HepG2 (cell line): ENCODE data around the gene VEZT. TPM values are rescaled to one million over a fixed set of nuclear protein-coding genes. Genes with fewer than 3 reads are reported as not detected.
A peak's percentile ranks its signal among the peaks of the same experiment; 100 is the strongest.

ENCODE experiments used
- ATF1 ChIP-seq: IDR thresholded peaks from 2 replicates; pipeline ENCODE4 v1.6.1; 2016; ENCODE audit warnings: mild to moderate bottlenecking, control low read depth
- CREB1 ChIP-seq, 2 experiments: fragments of 450-650 bp in 1 of 2; IDR thresholded peaks; 2 replicates each; pipeline ENCODE4 v1.6.1; 2016 to 2017; ENCODE audit warnings: control low read depth in 1 of 2, mild to moderate bottlenecking in 1 of 2, missing compliant biosample characterization in 1 of 2, missing genetic modification characterization in 1 of 2
- FOSL1 ChIP-seq: sonication (generic); formaldehyde crosslinking; IDR thresholded peaks from 2 replicates; pipeline ENCODE4 v1.9.0; 2021; ENCODE audit warnings: missing genetic modification reagents, borderline replicate concordance
- HMG20B ChIP-seq: conservative IDR thresholded peaks from 2 replicates; pipeline ENCODE4 v1.6.1; 2016; ENCODE audit warnings: missing genetic modification reagents, missing compliant biosample characterization
- IRF2 ChIP-seq: IDR thresholded peaks from 2 replicates; pipeline ENCODE4 v1.6.1; 2018; ENCODE audit warnings: missing genetic modification reagents, missing compliant biosample characterization
- KLF9 ChIP-seq: IDR thresholded peaks from 2 replicates; pipeline ENCODE4 v1.6.1; 2016; ENCODE audit warnings: low read depth
- NR2F1 ChIP-seq, 2 experiments: fragments of 450-650 bp in 1 of 2; formaldehyde crosslinking in 1 of 2; IDR thresholded peaks; 2 replicates each; pipeline versions ENCODE4 v1.5.0 to v1.6.1; 2016 to 2020; ENCODE audit warnings: mild to moderate bottlenecking in 1 of 2, missing compliant biosample characterization in 1 of 2, missing genetic modification reagents in 1 of 2, moderate library complexity in 1 of 2
- NR2F2 ChIP-seq: IDR thresholded peaks from 2 replicates; pipeline ENCODE4 v1.6.1; 2012; ENCODE audit warnings: low read depth, inconsistent platforms, borderline replicate concordance
- SP5 ChIP-seq: IDR thresholded peaks from 2 replicates; pipeline ENCODE4 v1.6.1; 2016; ENCODE audit warnings: low read depth, borderline replicate concordance
- TEAD3 ChIP-seq: optimal IDR thresholded peaks from 2 replicates; pipeline ENCODE3; 2016; ENCODE audit warnings: borderline replicate concordance
- ZNF556 ChIP-seq: sonication (generic); formaldehyde crosslinking; IDR thresholded peaks from 2 replicates; pipeline ENCODE4 v1.4.0; 2020; ENCODE audit warnings: mild to moderate bottlenecking, missing genetic modification reagents, borderline replicate concordance
- ZNF737 ChIP-seq: sonication (generic); formaldehyde crosslinking; IDR thresholded peaks from 2 replicates; pipeline ENCODE4 v1.5.0; 2020; ENCODE audit warnings: missing genetic modification reagents, mild to moderate bottlenecking, borderline replicate concordance
- ZNF878 ChIP-seq: sonication (generic); formaldehyde crosslinking; IDR thresholded peaks from 2 replicates; pipeline ENCODE4 v1.8.1; 2023; ENCODE audit warnings: mild to moderate bottlenecking, missing genetic modification reagents, moderate library complexity
- polyA plus RNA-seq, 8 experiments: library from polyadenylated mRNA; depleted of rRNA in 3 of 8; stranded (reverse) in 7 of 8; unstranded in 1 of 8; fragments of >200 nt; fragmentation: Illumina TruSeq in 4 of 8; extraction: Trizol in 4 of 8; gene quantifications; 2 replicates each; pipeline versions ENCODE4 v1.2.1 to v1.2.3, GENCODE V29; 2011 to 2016; ENCODE audit warnings: low read depth in 4 of 8, missing spikeins in 1 of 8, mixed read lengths in 1 of 8; ENCODE audit not compliant: insufficient read depth in 1 of 8
- total RNA-seq, 5 experiments: library from RNA; depleted of rRNA; stranded (reverse); fragments of >200 nt; fragmentation: Illumina TruSeq; extraction: Trizol; gene quantifications; 2 replicates each; pipeline ENCODE4 v1.2.3, GENCODE V29; 2016; ENCODE audit warnings: low read depth in 1 of 5
- TF ChIP-seq, protein P1 (sequence below): sonication (generic); formaldehyde crosslinking; IDR thresholded peaks from 2 replicates; pipeline ENCODE4 v1.4.0; 2020; ENCODE audit warnings: missing genetic modification reagents
- TF ChIP-seq, protein P2 (sequence below): sonication (generic); formaldehyde crosslinking; IDR thresholded peaks from 2 replicates; pipeline ENCODE4 v1.5.1; 2020; ENCODE audit warnings: missing genetic modification reagents, mild to moderate bottlenecking, borderline replicate concordance
- TF ChIP-seq, protein P3 (sequence below): sonication (generic); formaldehyde crosslinking; IDR thresholded peaks from 2 replicates; pipeline ENCODE4 v1.5.1; 2020; ENCODE audit warnings: mild to moderate bottlenecking, missing genetic modification reagents, borderline replicate concordance

VEZT gene
- total and polyA plus RNA-seq, 2 of the 13 experiments (the other 11 are each of a cell fraction or from before 2014, with no cell fraction given): 35.5 to 51.6 TPM

DNA sequence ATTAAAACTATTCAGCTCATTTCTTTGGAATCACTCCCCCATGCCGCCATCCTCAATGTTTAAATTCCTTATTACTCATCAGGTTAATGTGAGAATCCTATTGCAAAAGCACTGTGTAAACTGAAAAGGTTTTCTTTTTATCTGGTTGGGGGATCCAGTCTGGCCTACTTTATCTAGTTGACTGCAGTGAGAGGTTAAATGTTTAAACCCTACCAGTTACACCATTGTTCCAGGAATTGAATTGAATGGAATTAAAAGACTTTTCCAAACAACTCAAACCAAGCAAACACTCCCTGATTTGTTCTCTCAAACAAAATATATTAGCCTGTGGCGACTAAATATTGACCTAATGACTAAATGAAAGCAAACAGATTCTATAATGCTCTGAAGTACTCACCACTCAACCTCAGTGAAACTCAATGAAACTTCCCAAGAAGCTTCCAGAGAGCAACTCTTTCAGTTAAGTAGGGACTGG is 100.5 kb downstream of the VEZT start (continued):
- TF ChIP-seq, protein P1, sequence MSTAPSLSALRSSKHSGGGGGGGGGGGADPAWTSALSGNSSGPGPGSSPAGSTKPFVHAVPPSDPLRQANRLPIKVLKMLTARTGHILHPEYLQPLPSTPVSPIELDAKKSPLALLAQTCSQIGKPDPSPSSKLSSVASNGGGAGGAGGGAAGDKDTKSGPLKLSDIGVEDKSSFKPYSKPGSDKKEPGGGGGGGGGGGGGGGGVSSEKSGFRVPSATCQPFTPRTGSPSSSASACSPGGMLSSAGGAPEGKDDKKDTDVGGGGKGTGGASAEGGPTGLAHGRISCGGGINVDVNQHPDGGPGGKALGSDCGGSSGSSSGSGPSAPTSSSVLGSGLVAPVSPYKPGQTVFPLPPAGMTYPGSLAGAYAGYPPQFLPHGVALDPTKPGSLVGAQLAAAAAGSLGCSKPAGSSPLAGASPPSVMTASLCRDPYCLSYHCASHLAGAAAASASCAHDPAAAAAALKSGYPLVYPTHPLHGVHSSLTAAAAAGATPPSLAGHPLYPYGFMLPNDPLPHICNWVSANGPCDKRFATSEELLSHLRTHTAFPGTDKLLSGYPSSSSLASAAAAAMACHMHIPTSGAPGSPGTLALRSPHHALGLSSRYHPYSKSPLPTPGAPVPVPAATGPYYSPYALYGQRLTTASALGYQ (CRISPR knock-in tag): peak; percentile 98
- TF ChIP-seq, protein P2, sequence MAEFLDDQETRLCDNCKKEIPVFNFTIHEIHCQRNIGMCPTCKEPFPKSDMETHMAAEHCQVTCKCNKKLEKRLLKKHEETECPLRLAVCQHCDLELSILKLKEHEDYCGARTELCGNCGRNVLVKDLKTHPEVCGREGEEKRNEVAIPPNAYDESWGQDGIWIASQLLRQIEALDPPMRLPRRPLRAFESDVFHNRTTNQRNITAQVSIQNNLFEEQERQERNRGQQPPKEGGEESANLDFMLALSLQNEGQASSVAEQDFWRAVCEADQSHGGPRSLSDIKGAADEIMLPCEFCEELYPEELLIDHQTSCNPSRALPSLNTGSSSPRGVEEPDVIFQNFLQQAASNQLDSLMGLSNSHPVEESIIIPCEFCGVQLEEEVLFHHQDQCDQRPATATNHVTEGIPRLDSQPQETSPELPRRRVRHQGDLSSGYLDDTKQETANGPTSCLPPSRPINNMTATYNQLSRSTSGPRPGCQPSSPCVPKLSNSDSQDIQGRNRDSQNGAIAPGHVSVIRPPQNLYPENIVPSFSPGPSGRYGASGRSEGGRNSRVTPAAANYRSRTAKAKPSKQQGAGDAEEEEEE: no peak
- TF ChIP-seq ZNF737 (CRISPR knock-in tag) (no peak), SP5 (CRISPR knock-in tag) (peak; percentile 51; the same call in 1 of the 2 replicates), NR2F1 (CRISPR knock-in tag; IDR thresholded peaks at IDR 0.05) (peak in 1 of 2 experiments; percentile 81; a peak in 2 of 4 replicates), KLF9 (CRISPR knock-in tag) (0 out of 2 replicates have a peak, but pooled peaks have one; percentile 45), HMG20B (peak; percentile 98), TEAD3 (peak; percentile 75), FOSL1 (peak; percentile 95), ATF1 (CRISPR knock-in tag) (0 out of 2 replicates have a peak, but pooled peaks have one; percentile 53), IRF2 (peak; percentile 68; the same call in 1 of the 2 replicates), NR2F2 (peak; percentile 95), ZNF878 (peak; percentile 83; the same call in 1 of the 2 replicates), CREB1 (IDR thresholded peaks at IDR 0.05) (no peak), CREB1 (CRISPR knock-in tag; IDR thresholded peaks at IDR 0.05) (peak; percentile 69), ZNF556 (no peak)
- TF ChIP-seq, protein P3, sequence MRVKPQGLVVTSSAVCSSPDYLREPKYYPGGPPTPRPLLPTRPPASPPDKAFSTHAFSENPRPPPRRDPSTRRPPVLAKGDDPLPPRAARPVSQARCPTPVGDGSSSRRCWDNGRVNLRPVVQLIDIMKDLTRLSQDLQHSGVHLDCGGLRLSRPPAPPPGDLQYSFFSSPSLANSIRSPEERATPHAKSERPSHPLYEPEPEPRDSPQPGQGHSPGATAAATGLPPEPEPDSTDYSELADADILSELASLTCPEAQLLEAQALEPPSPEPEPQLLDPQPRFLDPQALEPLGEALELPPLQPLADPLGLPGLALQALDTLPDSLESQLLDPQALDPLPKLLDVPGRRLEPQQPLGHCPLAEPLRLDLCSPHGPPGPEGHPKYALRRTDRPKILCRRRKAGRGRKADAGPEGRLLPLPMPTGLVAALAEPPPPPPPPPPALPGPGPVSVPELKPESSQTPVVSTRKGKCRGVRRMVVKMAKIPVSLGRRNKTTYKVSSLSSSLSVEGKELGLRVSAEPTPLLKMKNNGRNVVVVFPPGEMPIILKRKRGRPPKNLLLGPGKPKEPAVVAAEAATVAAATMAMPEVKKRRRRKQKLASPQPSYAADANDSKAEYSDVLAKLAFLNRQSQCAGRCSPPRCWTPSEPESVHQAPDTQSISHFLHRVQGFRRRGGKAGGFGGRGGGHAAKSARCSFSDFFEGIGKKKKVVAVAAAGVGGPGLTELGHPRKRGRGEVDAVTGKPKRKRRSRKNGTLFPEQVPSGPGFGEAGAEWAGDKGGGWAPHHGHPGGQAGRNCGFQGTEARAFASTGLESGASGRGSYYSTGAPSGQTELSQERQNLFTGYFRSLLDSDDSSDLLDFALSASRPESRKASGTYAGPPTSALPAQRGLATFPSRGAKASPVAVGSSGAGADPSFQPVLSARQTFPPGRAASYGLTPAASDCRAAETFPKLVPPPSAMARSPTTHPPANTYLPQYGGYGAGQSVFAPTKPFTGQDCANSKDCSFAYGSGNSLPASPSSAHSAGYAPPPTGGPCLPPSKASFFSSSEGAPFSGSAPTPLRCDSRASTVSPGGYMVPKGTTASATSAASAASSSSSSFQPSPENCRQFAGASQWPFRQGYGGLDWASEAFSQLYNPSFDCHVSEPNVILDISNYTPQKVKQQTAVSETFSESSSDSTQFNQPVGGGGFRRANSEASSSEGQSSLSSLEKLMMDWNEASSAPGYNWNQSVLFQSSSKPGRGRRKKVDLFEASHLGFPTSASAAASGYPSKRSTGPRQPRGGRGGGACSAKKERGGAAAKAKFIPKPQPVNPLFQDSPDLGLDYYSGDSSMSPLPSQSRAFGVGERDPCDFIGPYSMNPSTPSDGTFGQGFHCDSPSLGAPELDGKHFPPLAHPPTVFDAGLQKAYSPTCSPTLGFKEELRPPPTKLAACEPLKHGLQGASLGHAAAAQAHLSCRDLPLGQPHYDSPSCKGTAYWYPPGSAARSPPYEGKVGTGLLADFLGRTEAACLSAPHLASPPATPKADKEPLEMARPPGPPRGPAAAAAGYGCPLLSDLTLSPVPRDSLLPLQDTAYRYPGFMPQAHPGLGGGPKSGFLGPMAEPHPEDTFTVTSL (CRISPR knock-in tag): peak; percentile 89; the same call in 1 of the 2 replicates
- TF ChIP-seq, all 625 proteins: peak for 131
